Heart right ventricle (tissue), 16 donors: ENCODE measurements around the gene KIF26B. TPM values are rescaled to one million over a fixed set of nuclear protein-coding genes. Genes with fewer than 3 reads are reported as not detected.

ENCODE experiments used
- ATAC-seq, 8 donors: fragments of 200-7000 bp; cut with Tn5 transposase; one replicate each; pipeline ENCODE4 v1.9.1; 2020; ENCODE audit warnings: mild to moderate bottlenecking in 8 of 8, moderate library complexity in 8 of 8, moderate number of reproducible peaks in 1 of 8
- DNase-seq, 2 donors: peaks; one replicate each; pipeline ENCODE4 v3.0.0-alpha.2; 2020
- H3K27ac ChIP-seq, 10 donors: fragments of 200-600 bp; sonication (generic) in 2 of 10; one replicate each; pipeline versions ENCODE4 v1.5.0 to v1.8.0; 2020 to 2022; ENCODE audit warnings: mild to moderate bottlenecking in 3 of 10
- H3K27me3 ChIP-seq, 7 donors: fragments of 200-600 bp; one replicate each; pipeline ENCODE4 v1.8.0; 2021 to 2022; ENCODE audit warnings: mild to moderate bottlenecking in 2 of 7
- H3K36me3 ChIP-seq, 9 donors: fragments of 200-600 bp; sonication (generic) in 1 of 9; one replicate each; pipeline versions ENCODE4 v1.5.0 to v1.8.0; 2020 to 2022; ENCODE audit warnings: mild to moderate bottlenecking in 2 of 9
- H3K4me1 ChIP-seq, 9 donors: fragments of 200-600 bp; sonication (generic) in 1 of 9; one replicate each; pipeline versions ENCODE4 v1.5.0 to v1.8.0; 2020 to 2022; ENCODE audit warnings: mild to moderate bottlenecking in 4 of 9
- H3K4me3 ChIP-seq, 10 donors: fragments of 200-600 bp; sonication (generic) in 2 of 10; one replicate each; pipeline versions ENCODE4 v1.5.0 to v1.8.0; 2020 to 2022; ENCODE audit warnings: mild to moderate bottlenecking in 7 of 10, moderate library complexity in 2 of 10
- H3K9me3 ChIP-seq, 11 donors: fragments of 200-600 bp in 10 of 11; sonication (generic) in 2 of 11; one replicate each; pipeline versions ENCODE4 v1.5.0 to v1.8.0; 2013 to 2022; ENCODE audit warnings: mild to moderate bottlenecking in 2 of 11, control low read depth in 1 of 11, moderate library complexity in 1 of 11
- CTCF ChIP-seq, 9 donors: fragments of 200-600 bp; sonication (generic) in 2 of 9; IDR thresholded peaks; one replicate each; pipeline versions ENCODE4 v1.5.0 to v1.8.0; 2021 to 2022; ENCODE audit warnings: antibody characterized with exemption in 9 of 9, mild to moderate bottlenecking in 5 of 9, moderate library complexity in 1 of 9
- WGBS, 2 donors: extraction: QIAGEN DNeasy Blood & Tissue Kit; methylation state at CpG; one replicate each; pipeline ENCODE4 v1.1.7; 2013; ENCODE audit warnings: inconsistent platforms in 1 of 2; 5-methylcytosine and 5-hydroxymethylcytosine counted together
- intact Hi-C, 10 donors: fragments of 100-400 bp; cut with DNase I; formaldehyde crosslinking; loops; one replicate each; pipeline versions ENCODE4 v1.11.1 to v1.14.2; 2022
- polyA plus RNA-seq, 2 donors: library from polyadenylated mRNA; stranded (reverse); fragments of 200-250 nt; gene quantifications; one replicate each; pipeline ENCODE4 v1.2.3, GENCODE V29; 2013
- total RNA-seq, 10 donors: library from RNA; stranded (reverse); fragmentation: NEBNext Ultra II Directional in 3 of 10; extraction: Animal tissue kit (Norgen Biotek cat#: 25700) in 3 of 10; gene quantifications; one replicate each; pipeline versions ENCODE4 v1.2.1 to v1.2.4, GENCODE V29; 2021 to 2023
- donor health status: Arrhythmogenic right ventricular cardiomyopathy.
- donor health status: ischemic (EF 13 %, LVEDD 7.1; RV severe dilation, severe dysfunction).
- donor health status: healthy with polysubstance abuse.
- donor health status: DM: no; HTN: yes; CAD: no.
- donor health status: DM: no; HTN: no; CAD: no.
- donor health status: ischemic (EF 25% LVEDD 6.9; RV normal size, moderate dysfunction).
- donor health status: ischemic (EF 25% LVEDD 5.7; RV mildly dilated, moderate dysfunction).
- donor health status: healthy.
- donor health status: DM: yes; HTN: yes; CAD: no.
- donor health status: Ischemic cardiomyopathy.
- donor health status: ischemic (EF 35%, LVEDD 5.7; RV mildly dilated, moderate dysfunction).
- donor health status: nonischemic (EF 11% LVEDD 7.7; RV severe dilation, severe dysfunction).
- donor health status: DM: yes; HTN: yes; CAD: no.
- donor health status: PGD.
- donor health status: ischemic (EF 29% LVEDD 5.4; RV normal size, mild dysfunction).
- donor health status: nonischemic (EF 23%, LVEDD 6.1; RV moderate dilation, normal function).

The KIF26B gene
- total and polyA plus RNA-seq, 12 donors, result 0.66 to 8.8 (median 2.8) TPM

GRCh38 chr1:245182028-245182427, 27.2 kb downstream of the KIF26B start:
- peak in 1 of 8 donors; percentile 61 for ATAC-seq
- no peaks in the 10 kb centered on the region for H3K36me3 ChIP-seq
- no peaks in the 10 kb centered on the region for H3K9me3 ChIP-seq
- no peaks in the 10 kb centered on the region for H3K27me3 ChIP-seq
- H3K27ac ChIP-seq, result no peak overlapping the region
- H3K4me3 ChIP-seq, result no peak overlapping the region
- H3K4me1 ChIP-seq, result peaks cover 0 to 4% (median 0%) of the 10 kb centered on the region in 9 donors
- no peak for DNase-seq
- 34 to 46% methylated on average over 2 of the region's 2 CpGs for WGBS, 2 donors
- intact Hi-C loops, result no loop called here
- TF ChIP-seq CTCF (IDR thresholded peaks at IDR 0.05), result no peak

DNA sequence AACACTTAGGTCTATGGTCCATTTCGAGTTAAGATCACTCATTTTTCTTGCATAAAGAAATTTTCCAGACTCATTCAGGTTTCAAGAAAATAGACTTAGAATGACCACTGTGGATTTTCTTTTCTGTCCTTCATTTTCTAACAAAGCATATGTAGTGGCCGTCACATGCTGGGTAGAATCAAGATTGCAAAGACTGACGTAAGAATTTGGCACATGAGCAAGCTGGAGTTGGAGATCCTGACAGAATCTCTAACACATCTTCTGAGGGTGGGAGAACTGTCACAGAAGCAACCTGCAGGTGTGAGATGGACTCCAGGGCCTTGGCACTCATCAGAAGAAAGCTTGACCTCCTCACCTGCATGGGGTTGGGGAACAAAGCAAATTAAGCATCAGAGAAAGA, 28.6 kb downstream of the KIF26B start:
- WGBS, 2 donors, result 60 to 65% methylated on average over 3 of the region's 3 CpGs

GRCh38 chr1:245184779-245185178, 30.0 kb downstream of the KIF26B start:
- 70 to 74% methylated on average over 4 of the region's 4 CpGs for WGBS, 2 donors
- ATAC-seq (no peak), DNase-seq (no peak)
- Histone ChIP-seq H3K27ac (no peak overlapping the region), H3K9me3 (no peaks in the 10 kb centered on the region), H3K27me3 (peaks cover 0 to 5% (median 0%) of the 10 kb centered on the region in 7 donors), H3K4me3 (no peak overlapping the region), H3K36me3 (no peaks in the 10 kb centered on the region), H3K4me1 (peaks cover 0 to 4% (median 0%) of the 10 kb centered on the region in 9 donors)
- intact Hi-C loops, result no loop called here
- TF ChIP-seq CTCF (IDR thresholded peaks at IDR 0.05), result no peak

More for the DNA sequence above, 28.6 kb downstream of the KIF26B start:
- DNase-seq (no peak), ATAC-seq (no peak)
- Histone ChIP-seq H3K9me3 (no peaks in the 10 kb centered on the region), H3K4me1 (peaks cover 0 to 4% (median 0%) of the 10 kb centered on the region in 9 donors), H3K27me3 (no peaks in the 10 kb centered on the region), H3K4me3 (no peak overlapping the region), H3K36me3 (no peaks in the 10 kb centered on the region), H3K27ac (no peak overlapping the region)
- TF ChIP-seq CTCF (IDR thresholded peaks at IDR 0.05), result no peak
- intact Hi-C loops, result no loop called here

DNA sequence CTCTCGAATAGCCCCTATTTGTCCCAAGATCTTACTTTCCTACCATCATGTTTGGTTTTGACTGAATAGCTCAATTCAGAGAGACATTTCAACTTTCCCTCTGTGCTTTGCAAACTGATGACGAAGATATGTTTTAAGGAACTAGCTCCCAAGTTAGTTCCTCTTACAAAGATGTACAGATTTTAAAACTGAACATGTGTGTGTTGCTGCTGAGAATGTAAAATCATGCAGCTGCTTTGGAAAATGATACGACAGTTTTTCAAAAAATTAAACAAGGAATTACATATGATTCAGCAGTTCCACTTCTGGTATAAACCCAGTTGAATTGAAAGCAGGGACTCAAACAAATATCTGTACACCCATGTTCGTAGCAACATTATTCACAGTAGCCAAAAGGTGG, 33.6 kb downstream of the KIF26B start:
- WGBS, 2 donors, result 82 to 87% methylated on average over 4 of the region's 4 CpGs
- no peak for DNase-seq
- Histone ChIP-seq H3K27me3 (peaks cover 0 to 5% (median 0%) of the 10 kb centered on the region in 7 donors), H3K9me3 (no peaks in the 10 kb centered on the region), H3K4me3 (no peak overlapping the region), H3K27ac (no peak overlapping the region), H3K4me1 (no peaks in the 10 kb centered on the region), H3K36me3 (no peaks in the 10 kb centered on the region)
- no peak for TF ChIP-seq CTCF (IDR thresholded peaks at IDR 0.05)
- intact Hi-C loops, result no loop called here
- ATAC-seq, result peak in 3 of 8 donors; percentile 21 to 70 (median 49)
